K562 (cell line): Measurements from ENCODE around the gene PELI3. TPM values are rescaled to one million over a fixed set of nuclear protein-coding genes. Genes with fewer than 3 reads are reported as not detected.

Experiments used
- ATAC-seq: fragments of 200-7000 bp; cut with Tn5 transposase; 3 replicates; pipeline ENCODE4 v1.9.1; 2020; ENCODE audit warnings: moderate library complexity
- BruUV-seq: library from RNA; stranded (reverse); fragments of 400-500 nt; replicated peaks from 2 replicates; lab custom pipeline; 2021; lab: Mats Ljungman, UMichigan
- CTCF ChIA-PET: fragments of 300-600 bp; formaldehyde crosslinking; extraction: SDS; loops from one replicate; lab custom pipeline; 2021; ENCODE audit warnings: low intra/inter-chr PET ratio; lab: Yijun Ruan, JAX
- POLR2A ChIA-PET: fragments of 300-600, 350-650 bp; sonication (Branson Sonifier 250); formaldehyde crosslinking; extraction: SDS; loops from one replicate; lab custom pipeline; 2021; ENCODE audit warnings: antibody characterized with exemption, inconsistent platforms; lab: Yijun Ruan, JAX
- DNase-seq, 4 experiments: peaks; one replicate each; pipeline versions ENCODE4 v3.0.0 to v3.0.0-alpha.2; 2011 to 2018; ENCODE audit warnings: low spot score in 3 of 4, mixed read lengths in 3 of 4; ENCODE audit errors: extremely low read depth in 1 of 4
- FAIRE-seq: peaks from 2 replicates; lab custom pipeline; 2011; peaks lifted over from hg19 to GRCh38; lab: Jason Lieb, UNC
- H2AFZ ChIP-seq: 2 replicates; pipeline ENCODE4 v1.6.0; 2011; ENCODE audit warnings: low read depth, low read length, control low read depth, inconsistent platforms
- H3K27ac ChIP-seq: fragments of 200-600 bp; 3 replicates; pipeline ENCODE4 v1.8.0; 2011; ENCODE audit warnings: low read depth, mild to moderate bottlenecking, control low read depth, inconsistent platforms, low read length, moderate library complexity, mixed read lengths; ENCODE audit errors: extremely low read depth
- H3K27me3 ChIP-seq, 2 experiments: fragments of 300-600 bp in 1 of 2; 2 replicates in 1 of 2; 3 replicates in 1 of 2; pipeline versions ENCODE4 v1.6.0 to v1.8.0; 2011; ENCODE audit warnings: inconsistent platforms in 2 of 2, low read length in 2 of 2, mild to moderate bottlenecking in 1 of 2, mixed read lengths in 1 of 2, moderate library complexity in 1 of 2; ENCODE audit not compliant: control insufficient read depth in 2 of 2, insufficient read depth in 2 of 2
- H3K36me3 ChIP-seq: fragments of 300-600 bp; 3 replicates; pipeline ENCODE4 v1.8.0; 2011; ENCODE audit warnings: mild to moderate bottlenecking, low read length, inconsistent platforms; ENCODE audit not compliant: control insufficient read depth, insufficient read depth
- H3K4me1 ChIP-seq, 2 experiments: fragments of 200-600 bp in 1 of 2; replicated peaks in 1 of 2; 2 replicates in 1 of 2; 3 replicates in 1 of 2; pipeline versions ENCODE4 v1.5.1 to v1.8.0; 2011; ENCODE audit warnings: inconsistent platforms in 2 of 2, low read length in 2 of 2, mild to moderate bottlenecking in 1 of 2, mixed read lengths in 1 of 2, moderate library complexity in 1 of 2; ENCODE audit not compliant: control insufficient read depth in 2 of 2, insufficient read depth in 2 of 2
- H3K4me2 ChIP-seq: 2 replicates; pipeline ENCODE4 v1.6.1; 2011; ENCODE audit warnings: low read length, control low read depth, inconsistent platforms, mixed read lengths; ENCODE audit not compliant: insufficient read depth
- H3K4me3 ChIP-seq: fragments of 200-600 bp; sonication (generic), shearing (Covaris generic); 2 replicates; pipeline ENCODE4 v1.5.1; 2016; ENCODE audit warnings: control low read depth, inconsistent platforms
- H3K79me2 ChIP-seq: fragments of 200-600 bp; 3 replicates; pipeline ENCODE4 v1.8.0; 2011; ENCODE audit warnings: low read length, inconsistent platforms; ENCODE audit not compliant: control insufficient read depth, insufficient read depth
- H3K9ac ChIP-seq, 2 experiments: 2 replicates each; pipeline versions ENCODE4 v1.6.0 to v1.6.1; 2011; ENCODE audit warnings: low read depth in 2 of 2, low read length in 2 of 2, control low read depth in 1 of 2, inconsistent platforms in 1 of 2, mild to moderate bottlenecking in 1 of 2, mixed read lengths in 1 of 2; ENCODE audit not compliant: insufficient read depth in 1 of 2
- H3K9me1 ChIP-seq: one replicate; pipeline ENCODE4 v1.6.0; 2011; ENCODE audit warnings: inconsistent platforms, mild to moderate bottlenecking, low read length, moderate library complexity; ENCODE audit not compliant: control insufficient read depth, insufficient read depth
- H3K9me3 ChIP-seq: replicated peaks from 2 replicates; pipeline ENCODE4 v1.5.1; 2011; ENCODE audit warnings: low read depth, low read length, inconsistent platforms; ENCODE audit not compliant: control insufficient read depth, insufficient read depth
- H4K20me1 ChIP-seq: replicated peaks from 2 replicates; pipeline ENCODE4 v1.6.1; 2011; ENCODE audit warnings: low read length, inconsistent platforms, mixed read lengths; ENCODE audit not compliant: control insufficient read depth, insufficient read depth
- CBFA2T2 ChIP-seq: fragments of 450-650 bp; conservative IDR thresholded peaks from 2 replicates; pipeline ENCODE4 v1.6.1; 2017; ENCODE audit warnings: mild to moderate bottlenecking
- CBFA2T3 ChIP-seq: fragments of 450-650 bp; IDR thresholded peaks from 2 replicates; pipeline ENCODE4 v1.6.1; 2017
- EGR1 ChIP-seq: fragments of 450-650 bp; conservative IDR thresholded peaks from 2 replicates; pipeline ENCODE4 v1.6.1; 2017; ENCODE audit warnings: mild to moderate bottlenecking
- HIVEP1 ChIP-seq: fragments of 250-450 bp; sonication (Bioruptor Pico); IDR thresholded peaks from 2 replicates; pipeline ENCODE4 v1.4.0; 2020; ENCODE audit warnings: mild to moderate bottlenecking
- ZNF436 ChIP-seq: fragments of 250-450, 450-650 bp; sonication (Bioruptor Pico); formaldehyde crosslinking; IDR thresholded peaks from 2 replicates; pipeline ENCODE4 v1.7.0; 2020; ENCODE audit warnings: mild to moderate bottlenecking
- ZNF449 ChIP-seq: fragments of 250-450 bp; sonication (Bioruptor Pico); IDR thresholded peaks from 2 replicates; pipeline ENCODE4 v1.8.0; 2022; ENCODE audit warnings: moderate library complexity, mild to moderate bottlenecking, inconsistent platforms
- WGBS: fragments of 100-300 bp; shearing (Covaris generic); methylation state at CpG from one replicate; pipeline ENCODE4 v1.1.6; 2016; ENCODE audit warnings: low coverage, mixed read lengths; ENCODE audit not compliant: insufficient coverage; ENCODE audit errors: missing lambda C conversion rate; 5-methylcytosine and 5-hydroxymethylcytosine counted together
- in situ Hi-C: fragments of 300-500 bp; cut with MboI; formaldehyde crosslinking; loops from 4 replicates; pipeline ENCODE4 v1.15.0; 2018; ENCODE audit warnings: inconsistent platforms, mixed read lengths
- intact Hi-C: fragments of 100-400 bp; cut with micrococcal nuclease; formaldehyde crosslinking; loops from 2 replicates; pipeline ENCODE4 v1.14.2; 2022
- polyA plus RNA-seq, 8 experiments: library from polyadenylated mRNA; depleted of rRNA in 4 of 8; stranded (reverse) in 5 of 8; unstranded in 3 of 8; fragments of >200 nt; fragmentation: Nextera tagmentation in 2 of 8; fragmentation: Illumina TruSeq in 1 of 8; extraction: Ambion mirVana in 2 of 8; extraction: Trizol in 1 of 8; gene quantifications; 2 replicates each; pipeline versions ENCODE4 v1.2.1 to v1.2.3, GENCODE V29; 2011 to 2014; ENCODE audit warnings: inconsistent platforms in 1 of 8, missing spikeins in 1 of 8
- total RNA-seq, 7 experiments: library from RNA; depleted of rRNA in 6 of 7; stranded (reverse); fragments of >200 nt in 6 of 7; fragmentation: Illumina TruSeq in 2 of 7; extraction: Trizol in 2 of 7; gene quantifications; 2 replicates each; pipeline versions ENCODE4 v1.2.1 to v1.2.3, GENCODE V29; 2011 to 2021; ENCODE audit warnings: low replicate concordance in 1 of 7
- TF ChIP-seq, protein P1 (sequence below): fragments of 250-450 bp; sonication (Bioruptor Pico); IDR thresholded peaks from 2 replicates; pipeline ENCODE4 v1.8.0; 2022; ENCODE audit warnings: inconsistent platforms

The PELI3 gene
- total and polyA plus RNA-seq, 9 of the 15 experiments (the other 6 are each of a cell fraction or from before 2014, with no cell fraction given) = 0.17 to 4.2 (median 1.9) TPM

GRCh38 chr11:66472054-66472453 is 5.3 kb downstream of the PELI3 start:
- CTCF ChIA-PET = no interaction called here
- 43% methylated on average over 7 of the region's 9 CpGs for WGBS
- BruUV-seq = no TSS peak
- peak; percentile 11; the same call in 2 of the 3 replicates for ATAC-seq
- Histone ChIP-seq H3K4me1 (peaks cover 0 to 22% of the 10 kb centered on the region in 2 experiments; a peak in 3 of 5 replicates), H3K27ac (no peak overlapping the region), H3K4me3 (no peak overlapping the region), H4K20me1 (0 out of 2 replicates have a peak, but pooled peaks cover 6% of the 10 kb centered on the region), H3K27me3 (no peaks in the 10 kb centered on the region), H3K9me3 (no peaks in the 10 kb centered on the region), H3K79me2 (no peaks in the 10 kb centered on the region), H3K36me3 (peaks cover 3% of the 10 kb centered on the region; the same call in 1 of the 3 replicates), H2AFZ (no peak overlapping the region), H3K9me1 (no peaks in the 10 kb centered on the region), H3K4me2 (no peak overlapping the region), H3K9ac (no peak overlapping the region)
- DNase-seq = peak in 1 of 4 experiments; percentile 48
- in situ Hi-C loops (no loop called here), intact Hi-C loops (no loop called here)
- POLR2A ChIA-PET = interaction anchor here (0.6 to 1.6 kb wide), 4 partner anchors 8 to 52 kb away, joined by 3 to 6 read pairs (median 4); partner anchors contain the start of gene DPP3
- TF ChIP-seq, protein P1, sequence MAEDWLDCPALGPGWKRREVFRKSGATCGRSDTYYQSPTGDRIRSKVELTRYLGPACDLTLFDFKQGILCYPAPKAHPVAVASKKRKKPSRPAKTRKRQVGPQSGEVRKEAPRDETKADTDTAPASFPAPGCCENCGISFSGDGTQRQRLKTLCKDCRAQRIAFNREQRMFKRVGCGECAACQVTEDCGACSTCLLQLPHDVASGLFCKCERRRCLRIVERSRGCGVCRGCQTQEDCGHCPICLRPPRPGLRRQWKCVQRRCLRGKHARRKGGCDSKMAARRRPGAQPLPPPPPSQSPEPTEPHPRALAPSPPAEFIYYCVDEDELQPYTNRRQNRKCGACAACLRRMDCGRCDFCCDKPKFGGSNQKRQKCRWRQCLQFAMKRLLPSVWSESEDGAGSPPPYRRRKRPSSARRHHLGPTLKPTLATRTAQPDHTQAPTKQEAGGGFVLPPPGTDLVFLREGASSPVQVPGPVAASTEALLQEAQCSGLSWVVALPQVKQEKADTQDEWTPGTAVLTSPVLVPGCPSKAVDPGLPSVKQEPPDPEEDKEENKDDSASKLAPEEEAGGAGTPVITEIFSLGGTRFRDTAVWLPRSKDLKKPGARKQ (CRISPR knock-in tag) = no peak
- TF ChIP-seq CBFA2T3 (peak; percentile 79), ZNF436 (CRISPR knock-in tag) (no peak), CBFA2T2 (peak; percentile 69), HIVEP1 (CRISPR knock-in tag) (no peak), ZNF449 (CRISPR knock-in tag) (no peak), EGR1 (peak; percentile 59)
- no peak for FAIRE-seq
